ENCODE measurements around the gene CCDC102B. TPM values are rescaled to one million over a fixed set of nuclear protein-coding genes. Genes with fewer than 3 reads are reported as not detected.

Gene CCDC102B
- total RNA-seq, 1 experiment from 2014 or later = 2.4 TPM

GRCh38 chr18:68965817-68966216, 167.9 kb downstream of the CCDC102B start:
- Histone ChIP-seq H3K4me2 (ENCODE audit: low read length) (no peak overlapping the region), H3K27me3 (ENCODE audit: low read length) (no peaks in the 10 kb centered on the region), H3K9me2 (replicated peaks; ENCODE audit: low read length) (no peaks in the 10 kb centered on the region; the same call in 1 of the 2 replicates), H3F3A (ENCODE audit: low read length, unreplicated experiment) (no peaks in the 10 kb centered on the region), H3K4me3 (ENCODE audit: low read length) (no peak overlapping the region), H3K27ac (ENCODE audit: low read length) (no peak overlapping the region), H4K20me1 (ENCODE audit: low read length) (no peaks in the 10 kb centered on the region), H3K4me1 (ENCODE audit: insufficient read depth, low read length) (no peaks in the 10 kb centered on the region), H3K9ac (ENCODE audit: low read length) (no peak overlapping the region), H3K79me2 (ENCODE audit: low read length) (no peaks in the 10 kb centered on the region), H3K9me3 (ENCODE audit: low read length) (no peaks in the 10 kb centered on the region), H3K36me3 (ENCODE audit: low read depth, low read length) (no peaks in the 10 kb centered on the region), H2AFZ (ENCODE audit: low read length) (no peak overlapping the region)
- TF ChIP-seq EZH2phosphoT487 (IDR thresholded peaks at IDR 0.05; ENCODE audit: borderline replicate concordance, low read length) (no peak), CTCF (conservative IDR thresholded peaks at IDR 0.05; ENCODE audit: low read depth, low read length) (no peak), EZH2 (IDR thresholded peaks at IDR 0.05; ENCODE audit: low read length, unreplicated experiment) (no peak)
- no TSS peak for BruUV-seq (replicated peaks)
- ChIA-PET POLR2A (ENCODE audit: unreplicated experiment) (no interaction called here), CTCF (no interaction called here)
- intact Hi-C loops (cut with micrococcal nuclease) = no loop called here
- ATAC-seq (no peak), DNase-seq (no peak)

GRCh38 chr18:68969027-68969426, 171.1 kb downstream of the CCDC102B start:
- no TSS peak for BruUV-seq (replicated peaks)
- no peak for ATAC-seq
- no peaks in the 10 kb centered on the region for H3K9me3 ChIP-seq (ENCODE audit: low read length)
- no peaks in the 10 kb centered on the region for H3K27me3 ChIP-seq (ENCODE audit: low read length)
- no peak overlapping the region for H3K9ac ChIP-seq (ENCODE audit: low read length)
- ChIA-PET CTCF (no interaction called here), POLR2A (ENCODE audit: unreplicated experiment) (no interaction called here)
- TF ChIP-seq EZH2phosphoT487 (IDR thresholded peaks at IDR 0.05; ENCODE audit: borderline replicate concordance, low read length) (no peak), CTCF (conservative IDR thresholded peaks at IDR 0.05; ENCODE audit: low read depth, low read length) (no peak), EZH2 (IDR thresholded peaks at IDR 0.05; ENCODE audit: low read length, unreplicated experiment) (no peak)
- no peaks in the 10 kb centered on the region for H3K79me2 ChIP-seq (ENCODE audit: low read length)
- no peak overlapping the region for H3K4me3 ChIP-seq (ENCODE audit: low read length)
- H3K27ac ChIP-seq (ENCODE audit: low read length) = no peak overlapping the region
- no peaks in the 10 kb centered on the region; the same call in 1 of the 2 replicates for H3K9me2 ChIP-seq (replicated peaks; ENCODE audit: low read length)
- no peaks in the 10 kb centered on the region for H4K20me1 ChIP-seq (ENCODE audit: low read length)
- no peak overlapping the region for H2AFZ ChIP-seq (ENCODE audit: low read length)
- intact Hi-C loops (cut with micrococcal nuclease) = no loop called here
- no peak for DNase-seq
- no peak overlapping the region for H3K4me2 ChIP-seq (ENCODE audit: low read length)
- no peaks in the 10 kb centered on the region for H3K4me1 ChIP-seq (ENCODE audit: insufficient read depth, low read length)
- H3K36me3 ChIP-seq (ENCODE audit: low read depth, low read length) = no peaks in the 10 kb centered on the region
- no peaks in the 10 kb centered on the region for H3F3A ChIP-seq (ENCODE audit: low read length, unreplicated experiment)

GRCh38 chr18:68972176-68972575, 174.3 kb downstream of the CCDC102B start:
- Histone ChIP-seq H3F3A (ENCODE audit: low read length, unreplicated experiment) (no peaks in the 10 kb centered on the region), H3K36me3 (ENCODE audit: low read depth, low read length) (no peaks in the 10 kb centered on the region), H3K4me2 (ENCODE audit: low read length) (no peak overlapping the region), H3K9ac (ENCODE audit: low read length) (no peak overlapping the region), H3K79me2 (ENCODE audit: low read length) (no peaks in the 10 kb centered on the region), H3K9me3 (ENCODE audit: low read length) (no peaks in the 10 kb centered on the region), H3K27me3 (ENCODE audit: low read length) (no peaks in the 10 kb centered on the region), H2AFZ (ENCODE audit: low read length) (no peak overlapping the region), H4K20me1 (ENCODE audit: low read length) (no peaks in the 10 kb centered on the region), H3K27ac (ENCODE audit: low read length) (no peak overlapping the region), H3K4me1 (ENCODE audit: insufficient read depth, low read length) (no peaks in the 10 kb centered on the region), H3K9me2 (replicated peaks; ENCODE audit: low read length) (no peaks in the 10 kb centered on the region; the same call in 1 of the 2 replicates), H3K4me3 (ENCODE audit: low read length) (no peak overlapping the region)
- 0 out of 2 replicates have a peak, but pooled peaks have one; percentile 33 for ATAC-seq
- ChIA-PET POLR2A (ENCODE audit: unreplicated experiment) (no interaction called here), CTCF (no interaction called here)
- BruUV-seq (replicated peaks) = no TSS peak
- no peak for DNase-seq
- intact Hi-C loops (cut with micrococcal nuclease) = no loop called here
- TF ChIP-seq CTCF (conservative IDR thresholded peaks at IDR 0.05; ENCODE audit: low read depth, low read length) (no peak), EZH2 (IDR thresholded peaks at IDR 0.05; ENCODE audit: low read length, unreplicated experiment) (no peak), EZH2phosphoT487 (IDR thresholded peaks at IDR 0.05; ENCODE audit: borderline replicate concordance, low read length) (no peak)
